Measurements from ENCODE around the gene CDT1. TPM values are rescaled to one million over a fixed set of nuclear protein-coding genes. Genes with fewer than 3 reads are reported as not detected.
"Not testable (repeated sequence)": the region's sequence is repeated elsewhere in the genome, so short reads cannot be mapped to it uniquely, and the experiment has no call there.

The CDT1 gene
- total and polyA plus RNA-seq, 2 experiments from 2014 or later, result 5.1 to 5.2 TPM

DNA sequence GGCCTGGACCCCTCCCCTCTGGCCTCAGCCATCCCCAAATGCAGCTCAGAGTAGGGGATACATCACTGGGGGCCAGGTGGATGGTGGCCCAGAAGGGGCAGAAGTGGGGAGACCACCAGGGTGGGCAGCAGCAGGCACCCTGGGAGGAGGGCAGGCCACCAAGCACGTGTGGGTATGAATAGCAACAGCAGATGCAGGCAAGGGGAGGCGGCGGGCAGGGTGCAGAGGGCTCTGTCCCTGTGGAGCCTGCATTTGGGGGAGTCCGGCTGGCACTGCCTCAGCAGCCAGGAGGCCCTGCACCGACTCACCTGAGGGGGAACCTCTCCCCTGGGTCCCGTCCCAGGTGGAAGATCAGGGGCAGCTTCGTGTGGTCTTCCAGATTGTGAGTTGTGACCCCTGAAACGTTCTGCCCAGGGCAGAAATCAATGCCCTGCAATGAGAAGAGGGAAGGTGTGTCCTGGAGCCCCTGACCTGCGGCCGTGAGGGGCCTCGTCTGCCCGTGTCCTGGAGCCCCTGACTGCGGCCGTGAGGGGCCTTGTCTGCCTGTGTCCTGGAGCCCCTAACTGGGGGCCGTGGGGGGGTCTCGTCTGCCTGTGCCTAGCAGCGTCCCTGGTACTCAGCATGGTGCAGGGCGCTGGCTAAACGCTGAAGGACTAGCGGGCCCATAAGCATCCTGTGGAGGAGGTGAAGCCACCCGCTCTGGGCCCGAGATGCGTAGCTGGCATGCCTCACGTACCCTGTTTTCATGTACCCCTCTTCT lies 18.9 kb downstream of the CDT1 start:
- no peaks in the 10 kb centered on the region for H3K36me3 ChIP-seq (replicated peaks; ENCODE audit: insufficient read depth, low read depth)

DNA sequence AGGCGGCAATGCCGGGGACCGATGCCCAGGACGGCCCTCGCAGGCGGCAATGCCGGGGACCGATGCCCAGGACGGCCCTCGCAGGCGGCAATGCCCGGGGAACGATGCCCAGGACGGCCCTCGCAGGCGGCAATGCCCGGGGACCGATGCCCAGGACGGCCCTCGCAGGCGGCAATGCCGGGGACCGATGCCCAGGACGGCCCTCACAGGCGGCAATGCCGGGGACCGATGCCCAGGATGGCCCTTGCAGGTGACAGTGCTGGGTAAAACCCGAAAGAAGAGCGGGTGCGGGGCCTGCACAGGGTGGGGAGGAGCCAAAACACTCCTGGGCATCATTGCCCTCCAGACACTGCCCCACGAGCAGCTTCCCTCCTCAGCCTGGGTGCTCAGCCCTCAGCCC lies 20.1 kb downstream of the CDT1 start:
- H4K20me1 ChIP-seq (ENCODE audit: insufficient read depth, poor library complexity, severe bottlenecking); H3K4me1 ChIP-seq (ENCODE audit: insufficient read depth); H3K36me3 ChIP-seq (replicated peaks; ENCODE audit: insufficient read depth, low read depth); H3K9me2 ChIP-seq (replicated peaks; ENCODE audit: insufficient read depth); H3K4me2 ChIP-seq; H3K27me3 ChIP-seq; H3K27ac ChIP-seq; H2AFZ ChIP-seq; DNase-seq (ENCODE audit: low spot score); H3K79me2 ChIP-seq; H3K9me3 ChIP-seq (ENCODE audit: low read depth); H3K4me3 ChIP-seq: not testable (repeated sequence)
- WGBS (ENCODE audit: low lambda C conversion rate, missing lambda C conversion rate), result 98% methylated on average over 4 of the region's 31 CpGs

More for the DNA sequence above, 18.9 kb downstream of the CDT1 start:
- Histone ChIP-seq H3K9me3 (ENCODE audit: low read depth) (no peaks in the 10 kb centered on the region), H3K4me2 (no peak overlapping the region), H3K79me2 (no peaks in the 10 kb centered on the region), H3K9me2 (replicated peaks; ENCODE audit: insufficient read depth) (no peaks in the 10 kb centered on the region), H3K4me1 (ENCODE audit: insufficient read depth) (no peaks in the 10 kb centered on the region), H4K20me1 (ENCODE audit: insufficient read depth, poor library complexity, severe bottlenecking) (no peaks in the 10 kb centered on the region), H3K27me3 (no peaks in the 10 kb centered on the region), H2AFZ (no peak overlapping the region), H3K27ac (no peak overlapping the region), H3K4me3 (no peak overlapping the region)
- no peak for DNase-seq (ENCODE audit: low spot score)
- TF ChIP-seq EZH2 (IDR thresholded peaks at IDR 0.05; ENCODE audit: borderline replicate concordance), result no peak
- no peak for TF ChIP-seq EZH2phosphoT487 (IDR thresholded peaks at IDR 0.05; ENCODE audit: low read depth, severe bottlenecking, unreplicated experiment)
- TF ChIP-seq, protein P1, sequence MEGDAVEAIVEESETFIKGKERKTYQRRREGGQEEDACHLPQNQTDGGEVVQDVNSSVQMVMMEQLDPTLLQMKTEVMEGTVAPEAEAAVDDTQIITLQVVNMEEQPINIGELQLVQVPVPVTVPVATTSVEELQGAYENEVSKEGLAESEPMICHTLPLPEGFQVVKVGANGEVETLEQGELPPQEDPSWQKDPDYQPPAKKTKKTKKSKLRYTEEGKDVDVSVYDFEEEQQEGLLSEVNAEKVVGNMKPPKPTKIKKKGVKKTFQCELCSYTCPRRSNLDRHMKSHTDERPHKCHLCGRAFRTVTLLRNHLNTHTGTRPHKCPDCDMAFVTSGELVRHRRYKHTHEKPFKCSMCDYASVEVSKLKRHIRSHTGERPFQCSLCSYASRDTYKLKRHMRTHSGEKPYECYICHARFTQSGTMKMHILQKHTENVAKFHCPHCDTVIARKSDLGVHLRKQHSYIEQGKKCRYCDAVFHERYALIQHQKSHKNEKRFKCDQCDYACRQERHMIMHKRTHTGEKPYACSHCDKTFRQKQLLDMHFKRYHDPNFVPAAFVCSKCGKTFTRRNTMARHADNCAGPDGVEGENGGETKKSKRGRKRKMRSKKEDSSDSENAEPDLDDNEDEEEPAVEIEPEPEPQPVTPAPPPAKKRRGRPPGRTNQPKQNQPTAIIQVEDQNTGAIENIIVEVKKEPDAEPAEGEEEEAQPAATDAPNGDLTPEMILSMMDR (IDR thresholded peaks at IDR 0.05; ENCODE audit: poor library complexity), result no peak
- WGBS (ENCODE audit: low lambda C conversion rate, missing lambda C conversion rate), result 97% methylated on average over 23 of the region's 24 CpGs

DNA sequence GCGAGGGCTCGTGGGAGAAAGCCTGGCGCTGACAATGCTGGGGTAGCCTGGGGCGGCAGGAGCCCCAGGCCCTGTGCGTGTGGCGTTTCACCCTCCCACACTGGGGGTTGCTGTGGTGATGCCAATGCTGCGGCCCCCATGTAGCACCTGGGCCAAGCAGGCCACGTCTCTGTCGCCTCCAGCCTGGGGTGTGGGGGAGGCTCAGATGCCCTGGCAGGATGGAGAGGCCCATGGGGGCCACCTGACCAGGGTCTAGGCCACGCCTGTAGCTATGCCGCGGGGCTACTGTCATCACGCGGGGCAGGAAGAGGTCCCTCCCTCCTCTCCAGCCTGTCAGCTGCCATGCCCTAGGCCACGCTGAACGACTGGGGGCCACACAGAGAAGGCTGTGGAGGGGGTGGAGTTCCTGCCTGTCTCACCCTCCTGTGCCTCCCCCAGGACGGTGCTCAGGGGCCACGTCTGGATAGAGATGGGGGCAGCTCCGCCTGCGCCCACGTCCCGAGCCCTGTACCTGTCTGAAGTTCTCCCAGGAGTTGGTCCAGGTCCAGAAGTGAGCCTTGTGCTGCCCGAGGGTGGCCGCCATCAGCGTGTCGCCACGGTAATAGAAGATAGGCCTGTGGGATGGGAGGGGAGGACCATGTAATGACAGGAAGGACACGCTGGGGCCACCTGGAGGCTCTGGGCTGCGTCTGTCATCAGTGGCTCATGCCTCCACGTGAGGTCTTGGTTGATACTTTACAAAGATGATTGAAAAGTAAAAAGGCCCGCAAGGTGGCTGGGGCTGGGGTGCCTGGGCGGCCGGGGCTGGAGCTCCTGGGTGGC lies 20.9 kb downstream of the CDT1 start:
- no peak for TF ChIP-seq EZH2phosphoT487 (IDR thresholded peaks at IDR 0.05; ENCODE audit: low read depth, severe bottlenecking, unreplicated experiment)
- TF ChIP-seq, protein P1 (IDR thresholded peaks at IDR 0.05; ENCODE audit: poor library complexity), result no peak
- no peak for TF ChIP-seq EZH2 (IDR thresholded peaks at IDR 0.05; ENCODE audit: borderline replicate concordance)
- no peak overlapping the region for H3K4me2 ChIP-seq
- H3K4me3 ChIP-seq, result no peak overlapping the region
- WGBS (ENCODE audit: low lambda C conversion rate, missing lambda C conversion rate), result 95% methylated on average over 32 of the region's 33 CpGs
- no peak overlapping the region for H3K27ac ChIP-seq
- no peaks in the 10 kb centered on the region for H3K79me2 ChIP-seq
- H3K4me1 ChIP-seq (ENCODE audit: insufficient read depth), result peaks cover 3% of the 10 kb centered on the region
- no peaks in the 10 kb centered on the region for H3K9me3 ChIP-seq (ENCODE audit: low read depth)
- no peaks in the 10 kb centered on the region for H3K36me3 ChIP-seq (replicated peaks; ENCODE audit: insufficient read depth, low read depth)
- H2AFZ ChIP-seq, result no peak overlapping the region
- no peaks in the 10 kb centered on the region for H3K27me3 ChIP-seq
- H3K9me2 ChIP-seq (replicated peaks; ENCODE audit: insufficient read depth), result no peaks in the 10 kb centered on the region
- DNase-seq (ENCODE audit: low spot score), result no peak
- no peaks in the 10 kb centered on the region for H4K20me1 ChIP-seq (ENCODE audit: insufficient read depth, poor library complexity, severe bottlenecking)

DNA sequence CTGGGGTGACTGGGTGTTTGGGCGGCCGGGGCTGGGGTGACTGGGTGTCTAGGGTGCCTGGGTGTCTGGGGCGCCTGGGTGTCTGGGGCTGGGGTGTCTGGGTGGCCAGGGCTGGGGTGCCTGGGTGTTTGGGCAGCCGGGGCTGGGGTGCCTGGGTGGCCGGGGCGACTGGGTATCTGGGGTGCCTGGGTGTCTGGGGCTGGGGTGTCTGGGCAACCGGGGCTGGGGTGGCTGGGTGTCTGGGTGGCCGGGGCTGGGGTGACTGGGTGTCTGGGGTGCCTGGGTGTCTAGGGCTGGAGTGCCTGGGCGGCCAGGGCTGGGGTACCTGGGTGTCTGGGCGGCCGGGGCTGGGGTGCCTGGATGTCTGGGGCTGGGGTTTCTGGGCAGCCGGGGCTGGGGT lies 21.6 kb downstream of the CDT1 start:
- Histone ChIP-seq H3K9me3 (ENCODE audit: low read depth) (no peaks in the 10 kb centered on the region), H4K20me1 (ENCODE audit: insufficient read depth, poor library complexity, severe bottlenecking) (no peaks in the 10 kb centered on the region), H3K27me3 (no peaks in the 10 kb centered on the region), H3K4me3 (no peak overlapping the region), H3K4me2 (no peak overlapping the region), H3K79me2 (no peaks in the 10 kb centered on the region), H3K36me3 (replicated peaks; ENCODE audit: insufficient read depth, low read depth) (no peaks in the 10 kb centered on the region), H3K27ac (no peak overlapping the region), H3K9me2 (replicated peaks; ENCODE audit: insufficient read depth) (no peaks in the 10 kb centered on the region), H3K4me1 (ENCODE audit: insufficient read depth) (peaks cover 4% of the 10 kb centered on the region), H2AFZ (no peak overlapping the region)
- WGBS (ENCODE audit: low lambda C conversion rate, missing lambda C conversion rate), result no CpG with 5 or more reads among the region's 12 CpGs
- no peak for DNase-seq (ENCODE audit: low spot score)
- TF ChIP-seq EZH2phosphoT487 (IDR thresholded peaks at IDR 0.05; ENCODE audit: low read depth, severe bottlenecking, unreplicated experiment), result no peak
- TF ChIP-seq, protein P1 (IDR thresholded peaks at IDR 0.05; ENCODE audit: poor library complexity), result no peak
- no peak for TF ChIP-seq EZH2 (IDR thresholded peaks at IDR 0.05; ENCODE audit: borderline replicate concordance)
